ENCODE data around the gene KRTAP9-1. TPM values are rescaled to one million over a fixed set of nuclear protein-coding genes. Genes with fewer than 3 reads are reported as not detected.
"Not testable (repeated sequence)": the region's sequence is repeated elsewhere in the genome, so short reads cannot be mapped to it uniquely, and the experiment has no call there.

KRTAP9-1 gene
- total RNA-seq, 2 donors from 2014 or later: not detected

- intact Hi-C loops (cut with DNase I); ATAC-seq; DNase-seq: not testable (repeated sequence)
Observed at GRCh38 chr17:41237116-41237515, 47.4 kb downstream of the KRTAP9-1 start.

DNA sequence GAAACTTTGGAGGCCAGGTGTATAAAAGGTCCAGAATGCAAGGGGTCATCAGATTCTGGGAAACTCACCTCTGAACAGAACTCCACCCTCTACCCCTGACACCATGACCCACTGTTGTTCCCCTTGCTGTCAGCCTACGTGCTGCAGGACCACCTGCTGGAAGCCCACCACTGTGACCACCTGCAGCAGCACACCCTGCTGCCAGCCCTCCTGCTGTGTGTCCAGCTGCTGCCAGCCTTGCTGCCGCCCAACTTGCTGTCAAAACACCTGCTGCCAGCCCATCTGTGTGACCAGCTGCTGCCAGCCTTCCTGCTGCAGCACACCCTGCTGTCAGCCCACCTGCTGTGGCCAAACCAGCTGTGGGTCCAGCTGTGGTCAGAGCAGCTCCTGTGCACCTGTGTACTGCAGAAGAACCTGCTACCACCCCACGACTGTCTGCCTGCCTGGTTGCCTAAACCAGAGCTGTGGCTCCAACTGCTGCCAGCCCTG lies 48.3 kb downstream of the KRTAP9-1 start, which contains the start of gene KRTAP9-8:
Gene KRTAP9-8, plus strand, starts transcription at position 51 of the 489 bp plus-strand sequence. Its CDS starts 53 bp downstream, at position 104.
- ATAC-seq; intact Hi-C loops (cut with DNase I); DNase-seq: not testable (repeated sequence)

Other genes starting within 250 kb of the KRTAP9-1 start
- not detected for gene KRT39, start 222.9 kb upstream of the KRTAP9-1 start, total RNA-seq
- not detected for gene KRT40, start 205.6 kb upstream of the KRTAP9-1 start, total RNA-seq
- not detected for gene KRTAP3-3, start 195.7 kb upstream of the KRTAP9-1 start, total RNA-seq
- gene KRTAP3-2, start 190.0 kb upstream of the KRTAP9-1 start, total RNA-seq: not detected
- not detected for gene KRTAP3-1, start 180.8 kb upstream of the KRTAP9-1 start, total RNA-seq
- not detected for gene KRTAP1-5, start 162.7 kb upstream of the KRTAP9-1 start, total RNA-seq
- not detected for gene KRTAP1-4, start 159.7 kb upstream of the KRTAP9-1 start, total RNA-seq
- gene KRTAP1-3, start 155.0 kb upstream of the KRTAP9-1 start, total RNA-seq: not detected
- not detected for gene KRTAP1-1, start 148.4 kb upstream of the KRTAP9-1 start, total RNA-seq
- gene KRTAP2-1, start 142.6 kb upstream of the KRTAP9-1 start, total RNA-seq: not detected
- gene KRTAP2-2, start 134.7 kb upstream of the KRTAP9-1 start, total RNA-seq: not detected
- not detected for gene KRTAP2-3, start 129.8 kb upstream of the KRTAP9-1 start, total RNA-seq
- gene KRTAP2-4, start 124.0 kb upstream of the KRTAP9-1 start, total RNA-seq: not detected
- gene KRTAP4-7, start 105.7 kb upstream of the KRTAP9-1 start, total RNA-seq: not detected
- not detected for gene KRTAP4-8, start 91.7 kb upstream of the KRTAP9-1 start, total RNA-seq
- gene KRTAP4-16, start 87.7 kb upstream of the KRTAP9-1 start, total RNA-seq: not detected
- not detected for gene KRTAP4-9, start 84.5 kb upstream of the KRTAP9-1 start, total RNA-seq
- not detected for gene KRTAP4-11, start 71.5 kb upstream of the KRTAP9-1 start, total RNA-seq
- not detected for gene KRTAP4-12, start 65.7 kb upstream of the KRTAP9-1 start, total RNA-seq
- not detected for gene KRTAP4-6, start 49.3 kb upstream of the KRTAP9-1 start, total RNA-seq
- gene KRTAP4-5, start 40.1 kb upstream of the KRTAP9-1 start, total RNA-seq: not detected
- gene KRTAP4-4, start 29.1 kb upstream of the KRTAP9-1 start, total RNA-seq: not detected
- gene KRTAP4-3, start 21.7 kb upstream of the KRTAP9-1 start, total RNA-seq: not detected
- gene KRTAP4-2, start 11.7 kb upstream of the KRTAP9-1 start, total RNA-seq: not detected
- gene KRTAP4-1, start 5.0 kb upstream of the KRTAP9-1 start, total RNA-seq: not detected
- gene KRTAP9-2, start 36.8 kb downstream of the KRTAP9-1 start, total RNA-seq: not detected
- not detected for gene KRTAP9-3, start 42.6 kb downstream of the KRTAP9-1 start, total RNA-seq
- gene KRTAP9-8, start 48.1 kb downstream of the KRTAP9-1 start, total RNA-seq: not detected
- gene KRTAP9-4, start 59.8 kb downstream of the KRTAP9-1 start, total RNA-seq: not detected
- gene KRTAP9-9, start 65.5 kb downstream of the KRTAP9-1 start, total RNA-seq: not detected
- gene KRTAP9-6, start 75.5 kb downstream of the KRTAP9-1 start, total RNA-seq: not detected
- not detected for gene KRTAP9-7, start 85.8 kb downstream of the KRTAP9-1 start, total RNA-seq
- gene KRTAP29-1, start 113.0 kb downstream of the KRTAP9-1 start, total RNA-seq: not detected
- gene KRTAP16-1, start 119.4 kb downstream of the KRTAP9-1 start, total RNA-seq: not detected
- gene KRTAP17-1, start 125.8 kb downstream of the KRTAP9-1 start, total RNA-seq: not detected
- gene KRT33A, start 160.9 kb downstream of the KRTAP9-1 start, total RNA-seq: not detected
- not detected for gene KRT33B, start 179.9 kb downstream of the KRTAP9-1 start, total RNA-seq
- gene KRT34, start 192.4 kb downstream of the KRTAP9-1 start, total RNA-seq: not detected
- not detected for gene KRT31, start 207.7 kb downstream of the KRTAP9-1 start, total RNA-seq
- not detected for gene KRT37, start 234.7 kb downstream of the KRTAP9-1 start, total RNA-seq